K562 (cell line): ENCODE measurements around the gene ETNK1. TPM values are rescaled to one million over a fixed set of nuclear protein-coding genes. Genes with fewer than 3 reads are reported as not detected.

Experiments used
- ATAC-seq: fragments of 200-7000 bp; cut with Tn5 transposase; 3 replicates; pipeline ENCODE4 v1.9.1; 2020; ENCODE audit warnings: moderate library complexity
- BruUV-seq: library from RNA; stranded (reverse); fragments of 400-500 nt; replicated peaks from 2 replicates; lab custom pipeline; 2021; lab: Mats Ljungman, UMichigan
- CTCF ChIA-PET: fragments of 300-600 bp; formaldehyde crosslinking; extraction: SDS; loops from one replicate; lab custom pipeline; 2021; ENCODE audit warnings: low intra/inter-chr PET ratio; lab: Yijun Ruan, JAX
- POLR2A ChIA-PET: fragments of 300-600, 350-650 bp; sonication (Branson Sonifier 250); formaldehyde crosslinking; extraction: SDS; loops from one replicate; lab custom pipeline; 2021; ENCODE audit warnings: antibody characterized with exemption, inconsistent platforms; lab: Yijun Ruan, JAX
- DNase-seq, 4 experiments: peaks; one replicate each; pipeline versions ENCODE4 v3.0.0 to v3.0.0-alpha.2; 2011 to 2018; ENCODE audit warnings: low spot score in 3 of 4, mixed read lengths in 3 of 4; ENCODE audit errors: extremely low read depth in 1 of 4
- FAIRE-seq: peaks from 2 replicates; lab custom pipeline; 2011; peaks lifted over from hg19 to GRCh38; lab: Jason Lieb, UNC
- H2AFZ ChIP-seq: 2 replicates; pipeline ENCODE4 v1.6.0; 2011; ENCODE audit warnings: low read depth, low read length, control low read depth, inconsistent platforms
- H3K27ac ChIP-seq: fragments of 200-600 bp; 3 replicates; pipeline ENCODE4 v1.8.0; 2011; ENCODE audit warnings: low read depth, mild to moderate bottlenecking, control low read depth, inconsistent platforms, low read length, moderate library complexity, mixed read lengths; ENCODE audit errors: extremely low read depth
- H3K27me3 ChIP-seq, 2 experiments: fragments of 300-600 bp in 1 of 2; 2 replicates in 1 of 2; 3 replicates in 1 of 2; pipeline versions ENCODE4 v1.6.0 to v1.8.0; 2011; ENCODE audit warnings: inconsistent platforms in 2 of 2, low read length in 2 of 2, mild to moderate bottlenecking in 1 of 2, mixed read lengths in 1 of 2, moderate library complexity in 1 of 2; ENCODE audit not compliant: control insufficient read depth in 2 of 2, insufficient read depth in 2 of 2
- H3K36me3 ChIP-seq: fragments of 300-600 bp; 3 replicates; pipeline ENCODE4 v1.8.0; 2011; ENCODE audit warnings: mild to moderate bottlenecking, low read length, inconsistent platforms; ENCODE audit not compliant: control insufficient read depth, insufficient read depth
- H3K4me1 ChIP-seq, 2 experiments: fragments of 200-600 bp in 1 of 2; replicated peaks in 1 of 2; 2 replicates in 1 of 2; 3 replicates in 1 of 2; pipeline versions ENCODE4 v1.5.1 to v1.8.0; 2011; ENCODE audit warnings: inconsistent platforms in 2 of 2, low read length in 2 of 2, mild to moderate bottlenecking in 1 of 2, mixed read lengths in 1 of 2, moderate library complexity in 1 of 2; ENCODE audit not compliant: control insufficient read depth in 2 of 2, insufficient read depth in 2 of 2
- H3K4me2 ChIP-seq: 2 replicates; pipeline ENCODE4 v1.6.1; 2011; ENCODE audit warnings: low read length, control low read depth, inconsistent platforms, mixed read lengths; ENCODE audit not compliant: insufficient read depth
- H3K4me3 ChIP-seq: fragments of 200-600 bp; sonication (generic), shearing (Covaris generic); 2 replicates; pipeline ENCODE4 v1.5.1; 2016; ENCODE audit warnings: control low read depth, inconsistent platforms
- H3K79me2 ChIP-seq: fragments of 200-600 bp; 3 replicates; pipeline ENCODE4 v1.8.0; 2011; ENCODE audit warnings: low read length, inconsistent platforms; ENCODE audit not compliant: control insufficient read depth, insufficient read depth
- H3K9ac ChIP-seq, 2 experiments: 2 replicates each; pipeline versions ENCODE4 v1.6.0 to v1.6.1; 2011; ENCODE audit warnings: low read depth in 2 of 2, low read length in 2 of 2, control low read depth in 1 of 2, inconsistent platforms in 1 of 2, mild to moderate bottlenecking in 1 of 2, mixed read lengths in 1 of 2; ENCODE audit not compliant: insufficient read depth in 1 of 2
- H3K9me1 ChIP-seq: one replicate; pipeline ENCODE4 v1.6.0; 2011; ENCODE audit warnings: inconsistent platforms, mild to moderate bottlenecking, low read length, moderate library complexity; ENCODE audit not compliant: control insufficient read depth, insufficient read depth
- H3K9me3 ChIP-seq: replicated peaks from 2 replicates; pipeline ENCODE4 v1.5.1; 2011; ENCODE audit warnings: low read depth, low read length, inconsistent platforms; ENCODE audit not compliant: control insufficient read depth, insufficient read depth
- H4K20me1 ChIP-seq: replicated peaks from 2 replicates; pipeline ENCODE4 v1.6.1; 2011; ENCODE audit warnings: low read length, inconsistent platforms, mixed read lengths; ENCODE audit not compliant: control insufficient read depth, insufficient read depth
- HNRNPH1 ChIP-seq: fragments of 200-400 bp; formaldehyde crosslinking; optimal IDR thresholded peaks from 2 replicates; pipeline ENCODE3; 2017; ENCODE audit warnings: low read depth, mild to moderate bottlenecking, low read length, moderate library complexity
- MAFF ChIP-seq: IDR thresholded peaks from 2 replicates; pipeline ENCODE4 v1.6.1; 2012; ENCODE audit warnings: low read length, improper control_type of control experiment
- MXI1 ChIP-seq: IDR thresholded peaks from 2 replicates; pipeline ENCODE4 v1.6.1; 2011; ENCODE audit warnings: low read depth, mild to moderate bottlenecking, improper control_type of control experiment, low read length
- NCOA4 ChIP-seq: fragments of 450-650 bp; IDR thresholded peaks from 2 replicates; pipeline ENCODE4 v1.6.1; 2018; ENCODE audit warnings: mild to moderate bottlenecking; ENCODE audit not compliant: partially characterized antibody
- PTRF ChIP-seq: fragments of 450-650 bp; IDR thresholded peaks from 2 replicates; pipeline ENCODE4 v1.6.1; 2016; ENCODE audit warnings: mild to moderate bottlenecking, missing genetic modification characterization, missing compliant biosample characterization
- TAF7 ChIP-seq: fragments of 450-650 bp; IDR thresholded peaks from 2 replicates; pipeline ENCODE4 v1.6.1; 2016; ENCODE audit warnings: missing genetic modification characterization, missing compliant biosample characterization
- ZBTB8A ChIP-seq: fragments of 450-650 bp; IDR thresholded peaks from 2 replicates; pipeline ENCODE4 v1.6.1; 2018; ENCODE audit warnings: mild to moderate bottlenecking, moderate library complexity; ENCODE audit not compliant: partially characterized antibody
- ZNF512 ChIP-seq: IDR thresholded peaks from 2 replicates; pipeline ENCODE4 v1.6.1; 2016; ENCODE audit warnings: missing genetic modification characterization, missing compliant biosample characterization
- WGBS: fragments of 100-300 bp; shearing (Covaris generic); methylation state at CpG from one replicate; pipeline ENCODE4 v1.1.6; 2016; ENCODE audit warnings: low coverage, mixed read lengths; ENCODE audit not compliant: insufficient coverage; ENCODE audit errors: missing lambda C conversion rate; 5-methylcytosine and 5-hydroxymethylcytosine counted together
- in situ Hi-C: fragments of 300-500 bp; cut with MboI; formaldehyde crosslinking; loops from 4 replicates; pipeline ENCODE4 v1.15.0; 2018; ENCODE audit warnings: inconsistent platforms, mixed read lengths
- intact Hi-C: fragments of 100-400 bp; cut with micrococcal nuclease; formaldehyde crosslinking; loops from 2 replicates; pipeline ENCODE4 v1.14.2; 2022
- polyA plus RNA-seq, 8 experiments: library from polyadenylated mRNA; depleted of rRNA in 4 of 8; stranded (reverse) in 5 of 8; unstranded in 3 of 8; fragments of >200 nt; fragmentation: Nextera tagmentation in 2 of 8; fragmentation: Illumina TruSeq in 1 of 8; extraction: Ambion mirVana in 2 of 8; extraction: Trizol in 1 of 8; gene quantifications; 2 replicates each; pipeline versions ENCODE4 v1.2.1 to v1.2.3, GENCODE V29; 2011 to 2014; ENCODE audit warnings: inconsistent platforms in 1 of 8, missing spikeins in 1 of 8
- total RNA-seq, 7 experiments: library from RNA; depleted of rRNA in 6 of 7; stranded (reverse); fragments of >200 nt in 6 of 7; fragmentation: Illumina TruSeq in 2 of 7; extraction: Trizol in 2 of 7; gene quantifications; 2 replicates each; pipeline versions ENCODE4 v1.2.1 to v1.2.3, GENCODE V29; 2011 to 2021; ENCODE audit warnings: low replicate concordance in 1 of 7

Gene ETNK1
- total and polyA plus RNA-seq, 9 of the 15 experiments (the other 6 are each of a cell fraction or from before 2014, with no cell fraction given): 10.0 to 70.5 (median 36.0) TPM

- 94% methylated on average over 2 of the region's 2 CpGs for WGBS
- DNase-seq (no peak), FAIRE-seq (no peak), ATAC-seq (no peak)
- Histone ChIP-seq H3K9me3 (no peaks in the 10 kb centered on the region), H2AFZ (no peak overlapping the region), H3K36me3 (peaks cover 76% of the 10 kb centered on the region), H4K20me1 (no peaks in the 10 kb centered on the region), H3K9me1 (no peaks in the 10 kb centered on the region), H3K27ac (no peak overlapping the region), H3K4me1 (no peaks in the 10 kb centered on the region), H3K4me2 (no peak overlapping the region), H3K79me2 (no peaks in the 10 kb centered on the region), H3K4me3 (no peak overlapping the region), H3K9ac (no peak overlapping the region), H3K27me3 (no peaks in the 10 kb centered on the region)
- ChIA-PET POLR2A (no interaction called here), CTCF (no interaction called here)
- no TSS peak for BruUV-seq
- TF ChIP-seq ZBTB8A: no peak
- TF ChIP-seq TAF7: no peak
- no peak for TF ChIP-seq ZNF512 (tag)
- TF ChIP-seq HNRNPH1: no peak
- TF ChIP-seq NCOA4: no peak
- TF ChIP-seq MAFF: no peak
- TF ChIP-seq PTRF (tag): no peak
- no peak for TF ChIP-seq MXI1
- intact Hi-C loops (loop anchor here (10.0 kb wide), 1 partner anchor 158 kb away; no protein-coding TSS in a partner anchor), in situ Hi-C loops (no loop called here)
Measured at GRCh38 chr12:22682663-22683062, 57.7 kb downstream of the ETNK1 start.
